Fibroblast of lung (primary cell): ENCODE data around the gene MAGOHB. TPM values are rescaled to one million over a fixed set of nuclear protein-coding genes. Genes with fewer than 3 reads are reported as not detected.
"Not testable (repeated sequence)": the region's sequence is repeated elsewhere in the genome, so short reads cannot be mapped to it uniquely, and the experiment has no call there.

Experiments
- DNase-seq, 2 donors: peaks; one replicate each; pipeline versions ENCODE4 v3.0.0 to v3.0.0-alpha.2; 2010; ENCODE audit warnings: low read depth in 2 of 2
- H2AFZ ChIP-seq: 2 replicates; pipeline ENCODE4 v1.5.1; 2012; ENCODE audit warnings: low read length, control low read depth, inconsistent platforms
- H3K27ac ChIP-seq: 2 replicates; pipeline ENCODE4 v1.5.1; 2011; ENCODE audit warnings: low read length, control low read depth; ENCODE audit not compliant: insufficient read depth
- H3K27me3 ChIP-seq: 2 replicates; pipeline ENCODE4 v1.5.1; 2011; ENCODE audit warnings: mild to moderate bottlenecking, low read length; ENCODE audit not compliant: control insufficient read depth, insufficient read depth
- H3K36me3 ChIP-seq: 2 replicates; pipeline ENCODE4 v1.5.1; 2011; ENCODE audit warnings: low read length; ENCODE audit not compliant: control insufficient read depth, insufficient read depth
- H3K4me1 ChIP-seq: 2 replicates; pipeline ENCODE4 v1.5.1; 2011; ENCODE audit warnings: low read length; ENCODE audit not compliant: control insufficient read depth, insufficient read depth; ENCODE audit errors: extremely low read depth
- H3K4me2 ChIP-seq: 2 replicates; pipeline ENCODE4 v1.5.1; 2011; ENCODE audit warnings: low read length, control low read depth; ENCODE audit not compliant: insufficient read depth; ENCODE audit errors: extremely low read depth
- H3K4me3 ChIP-seq, 4 experiments: fragments of 200-600 bp in 1 of 4; sonication (generic) in 1 of 4; replicated peaks in 1 of 4; 2 replicates each; pipeline ENCODE4 v1.5.1; 2011 to 2016; ENCODE audit warnings: low read length in 4 of 4, low read depth in 3 of 4, mild to moderate bottlenecking in 3 of 4, control low read depth in 2 of 4, inconsistent platforms in 1 of 4, mixed read lengths in 1 of 4; ENCODE audit not compliant: insufficient read depth in 1 of 4; ENCODE audit errors: control extremely low read depth in 1 of 4
- H3K79me2 ChIP-seq: 2 replicates; pipeline ENCODE4 v1.5.1; 2012; ENCODE audit warnings: mild to moderate bottlenecking, low read length, inconsistent platforms; ENCODE audit not compliant: control insufficient read depth, insufficient read depth
- H3K9ac ChIP-seq: 2 replicates; pipeline ENCODE4 v1.5.1; 2011; ENCODE audit warnings: mild to moderate bottlenecking, low read length, control low read depth; ENCODE audit not compliant: insufficient read depth
- H3K9me3 ChIP-seq: 2 replicates; pipeline ENCODE4 v1.5.1; 2012; ENCODE audit warnings: low read depth, low read length; ENCODE audit not compliant: control insufficient read depth, insufficient read depth
- H4K20me1 ChIP-seq: 2 replicates; pipeline ENCODE4 v1.5.1; 2011; ENCODE audit warnings: low read length; ENCODE audit not compliant: control insufficient read depth, insufficient read depth; ENCODE audit errors: extremely low read depth
- EZH2 ChIP-seq: IDR thresholded peaks from 2 replicates; pipeline ENCODE4 v1.5.1; 2012; ENCODE audit warnings: low read length, control low read depth, mild to moderate bottlenecking; ENCODE audit errors: missing control alignments
- polyA plus RNA-seq, 2 donors: library from polyadenylated mRNA; depleted of rRNA in 1 of 2; stranded (reverse) in 1 of 2; unstranded in 1 of 2; fragments of >200 nt; gene quantifications; 2 replicates each; pipeline ENCODE4 v1.2.1, GENCODE V29; 2011 to 2012; ENCODE audit warnings: missing spikeins in 1 of 2
- total RNA-seq: library from RNA; depleted of rRNA; stranded (reverse); fragments of >200 nt; gene quantifications from 2 replicates; pipeline ENCODE4 v1.2.1, GENCODE V29; 2014
- TF ChIP-seq, protein P1 (sequence below), 2 donors: IDR thresholded peaks in 1 of 2; conservative IDR thresholded peaks in 1 of 2; 1 replicate in 1 of 2; 2 replicates in 1 of 2; pipeline ENCODE4 v1.5.1; 2011 to 2012; ENCODE audit warnings: low read length in 2 of 2, control low read depth in 1 of 2, inconsistent platforms in 1 of 2, low read depth in 1 of 2, mild to moderate bottlenecking in 1 of 2

The MAGOHB gene
- total and polyA plus RNA-seq, 2 donors (not counting 1 experiment from before 2014, with no cell fraction given): 21.1 to 29.8 TPM

DNA sequence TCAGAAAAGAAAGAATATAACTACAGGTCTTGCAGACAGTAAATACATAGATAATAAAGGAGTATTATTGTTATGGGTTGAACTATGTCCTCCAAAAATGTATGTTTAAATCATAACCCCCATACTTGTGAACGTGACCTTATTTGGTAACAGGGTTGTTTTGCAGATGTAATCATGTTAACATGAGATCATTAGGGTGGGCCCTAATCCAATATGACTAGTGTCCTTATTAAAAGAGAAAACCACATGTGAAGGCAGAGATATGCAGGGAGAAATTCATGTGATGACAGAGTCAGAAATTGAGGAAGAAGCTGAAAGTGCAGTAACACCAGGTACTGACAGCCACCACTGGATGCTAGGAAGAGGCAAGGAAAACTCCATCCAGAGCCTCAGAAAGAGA, 29.0 kb downstream of the MAGOHB start:
- Histone ChIP-seq H3K27ac (no peak overlapping the region), H4K20me1 (no peaks in the 10 kb centered on the region), H3K9me3 (no peaks in the 10 kb centered on the region), H3K27me3 (no peaks in the 10 kb centered on the region), H3K4me2 (no peak overlapping the region), H3K79me2 (no peaks in the 10 kb centered on the region), H2AFZ (no peak overlapping the region), H3K4me1 (no peaks in the 10 kb centered on the region), H3K4me3 (no peak overlapping the region), H3K9ac (no peak overlapping the region), H3K36me3 (peaks cover 3% of the 10 kb centered on the region)
- peak; percentile 9 to 69 for DNase-seq
- TF ChIP-seq, protein P1, sequence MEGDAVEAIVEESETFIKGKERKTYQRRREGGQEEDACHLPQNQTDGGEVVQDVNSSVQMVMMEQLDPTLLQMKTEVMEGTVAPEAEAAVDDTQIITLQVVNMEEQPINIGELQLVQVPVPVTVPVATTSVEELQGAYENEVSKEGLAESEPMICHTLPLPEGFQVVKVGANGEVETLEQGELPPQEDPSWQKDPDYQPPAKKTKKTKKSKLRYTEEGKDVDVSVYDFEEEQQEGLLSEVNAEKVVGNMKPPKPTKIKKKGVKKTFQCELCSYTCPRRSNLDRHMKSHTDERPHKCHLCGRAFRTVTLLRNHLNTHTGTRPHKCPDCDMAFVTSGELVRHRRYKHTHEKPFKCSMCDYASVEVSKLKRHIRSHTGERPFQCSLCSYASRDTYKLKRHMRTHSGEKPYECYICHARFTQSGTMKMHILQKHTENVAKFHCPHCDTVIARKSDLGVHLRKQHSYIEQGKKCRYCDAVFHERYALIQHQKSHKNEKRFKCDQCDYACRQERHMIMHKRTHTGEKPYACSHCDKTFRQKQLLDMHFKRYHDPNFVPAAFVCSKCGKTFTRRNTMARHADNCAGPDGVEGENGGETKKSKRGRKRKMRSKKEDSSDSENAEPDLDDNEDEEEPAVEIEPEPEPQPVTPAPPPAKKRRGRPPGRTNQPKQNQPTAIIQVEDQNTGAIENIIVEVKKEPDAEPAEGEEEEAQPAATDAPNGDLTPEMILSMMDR (conservative IDR thresholded peaks at IDR 0.05 in 1 of 2, IDR thresholded peaks at IDR 0.05 in 1 of 2; ENCODE audit: low read depth in 1 of 2, low read length in 2 of 2): no peak
- TF ChIP-seq EZH2: no peak

DNA sequence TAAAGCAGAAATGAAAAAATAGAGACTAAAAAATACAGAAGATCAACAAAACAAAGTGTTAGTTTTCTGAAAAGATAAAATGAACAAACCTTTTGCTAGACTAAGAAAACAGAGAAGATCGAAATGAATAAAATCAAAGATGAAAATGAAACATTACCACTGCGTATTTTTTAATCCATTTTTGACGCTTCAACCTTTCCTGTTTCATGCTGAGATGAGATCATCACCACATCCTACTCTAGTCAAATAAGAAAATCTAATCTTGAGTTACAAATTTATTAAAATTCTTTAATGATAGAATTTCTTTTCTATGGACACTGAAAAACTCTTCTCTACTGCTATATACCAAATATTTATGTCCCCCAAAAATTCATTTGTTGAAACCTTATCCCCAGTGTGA, 30.7 kb downstream of the MAGOHB start:
- Histone ChIP-seq H3K27ac (no peak overlapping the region), H3K9me3 (no peaks in the 10 kb centered on the region), H3K4me1 (no peaks in the 10 kb centered on the region), H3K36me3 (peaks cover 3% of the 10 kb centered on the region), H3K27me3 (no peaks in the 10 kb centered on the region), H2AFZ (no peak overlapping the region), H3K4me3 (no peak overlapping the region), H3K79me2 (no peaks in the 10 kb centered on the region), H4K20me1 (no peaks in the 10 kb centered on the region), H3K9ac (no peak overlapping the region), H3K4me2 (no peak overlapping the region)
- TF ChIP-seq, protein P1 (conservative IDR thresholded peaks at IDR 0.05 in 1 of 2, IDR thresholded peaks at IDR 0.05 in 1 of 2; ENCODE audit: low read depth in 1 of 2, low read length in 2 of 2): no peak
- TF ChIP-seq EZH2: no peak
- no peak for DNase-seq

DNA sequence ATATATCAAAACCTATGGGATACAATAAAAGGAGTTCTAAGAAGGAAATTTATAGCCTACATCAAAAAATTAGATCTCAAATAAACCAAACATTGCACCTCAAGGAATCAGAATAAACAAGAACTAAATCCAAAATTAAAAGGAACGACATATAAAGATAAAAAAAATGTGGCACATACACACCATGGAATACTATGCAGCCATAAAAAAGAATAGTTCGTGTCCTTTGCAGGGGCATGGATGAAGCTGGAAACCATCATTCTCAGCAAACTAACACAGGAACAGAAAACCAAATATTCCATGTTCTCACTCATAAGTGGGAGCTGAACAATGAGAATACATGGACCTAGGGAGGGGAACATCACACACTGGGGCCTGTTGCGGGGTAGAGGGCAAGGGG, 31.3 kb downstream of the MAGOHB start:
- not testable (repeated sequence) for H3K4me1 ChIP-seq, H3K36me3 ChIP-seq, H3K79me2 ChIP-seq, H3K27ac ChIP-seq, DNase-seq, H3K4me2 ChIP-seq, H3K9ac ChIP-seq, H3K9me3 ChIP-seq, H4K20me1 ChIP-seq, H3K4me3 ChIP-seq, H3K27me3 ChIP-seq, H2AFZ ChIP-seq

DNA sequence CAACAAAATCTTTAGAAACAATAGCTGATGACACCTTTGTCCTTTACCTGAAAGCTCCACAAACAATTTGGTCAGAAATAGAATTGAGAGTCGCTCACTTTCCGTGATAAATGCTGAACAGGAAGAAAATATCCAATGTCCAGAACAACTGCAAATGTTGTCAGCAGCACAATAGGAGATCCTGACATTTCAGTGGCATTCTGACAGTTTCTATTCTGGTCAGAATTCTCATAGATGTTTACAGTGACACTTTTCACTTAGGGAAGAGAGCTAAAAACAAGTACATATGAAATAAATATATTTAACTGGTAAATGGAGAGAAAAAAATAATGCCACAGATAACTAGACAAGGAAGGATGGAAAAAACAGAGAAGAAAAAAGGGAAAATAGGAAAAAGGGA, 39.1 kb downstream of the MAGOHB start:
- H3K4me3 ChIP-seq: no peak overlapping the region
- TF ChIP-seq, protein P1 (conservative IDR thresholded peaks at IDR 0.05 in 1 of 2, IDR thresholded peaks at IDR 0.05 in 1 of 2; ENCODE audit: low read depth in 1 of 2, low read length in 2 of 2): no peak
- no peak for TF ChIP-seq EZH2
- no peak for DNase-seq

DNA sequence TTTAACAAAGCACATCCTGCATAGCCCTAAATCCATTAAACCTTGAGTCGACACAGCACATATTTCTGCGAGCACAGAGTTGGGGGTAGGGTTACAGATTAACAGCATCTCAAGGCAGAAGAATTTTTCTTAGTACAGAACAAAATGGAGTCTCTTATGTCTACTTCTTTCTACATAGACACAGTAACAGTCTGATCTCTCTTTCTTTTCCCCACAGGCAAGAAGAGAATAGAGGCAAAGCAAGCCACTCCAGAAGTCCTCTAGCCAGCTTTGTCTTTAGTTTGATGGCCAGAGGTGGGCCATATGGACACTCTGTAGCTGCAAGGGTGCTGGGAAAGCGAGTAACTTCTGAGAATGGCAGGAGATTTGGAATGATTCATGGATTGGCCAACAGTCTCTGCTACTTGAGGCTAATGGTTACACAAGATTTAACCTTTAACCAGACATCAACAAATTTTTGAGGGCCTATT, 41.4 kb downstream of the MAGOHB start:
- H3K27me3 ChIP-seq: not testable (repeated sequence)

More for the DNA sequence above, 39.1 kb downstream of the MAGOHB start:
- Histone ChIP-seq H3K27me3 (no peaks in the 10 kb centered on the region), H3K4me2 (no peak overlapping the region), H3K9me3 (no peaks in the 10 kb centered on the region), H3K79me2 (no peaks in the 10 kb centered on the region), H3K4me1 (no peaks in the 10 kb centered on the region), H3K9ac (no peak overlapping the region), H4K20me1 (no peaks in the 10 kb centered on the region), H3K27ac (no peak overlapping the region), H2AFZ (no peak overlapping the region), H3K36me3 (no peaks in the 10 kb centered on the region)

More for the DNA sequence above, 41.4 kb downstream of the MAGOHB start:
- not testable (repeated sequence) for H3K4me1 ChIP-seq, H3K9ac ChIP-seq, H4K20me1 ChIP-seq, H3K4me3 ChIP-seq, H3K79me2 ChIP-seq, H2AFZ ChIP-seq, H3K36me3 ChIP-seq, H3K4me2 ChIP-seq, H3K27ac ChIP-seq, H3K9me3 ChIP-seq
- peak; percentile 44 to 87 for DNase-seq
